Left renal pelvis (tissue), 4 donors: ENCODE measurements around the gene MAP3K6. TPM values are rescaled to one million over a fixed set of nuclear protein-coding genes. Genes with fewer than 3 reads are reported as not detected.

ENCODE experiments used
- DNase-seq, 4 donors: peaks; one replicate each; pipeline ENCODE4 v3.0.0-alpha.2; 2013; ENCODE audit warnings: low read depth in 4 of 4, low spot score in 3 of 4
- polyA plus RNA-seq, 4 donors: library from polyadenylated mRNA; unstranded; fragments of 120-200 nt; gene quantifications; one replicate each; pipeline ENCODE4 v1.2.1, GENCODE V29; 2013; ENCODE audit not compliant: insufficient read length in 4 of 4

MAP3K6 gene
- polyA plus RNA-seq, 4 donors: 9.0 to 15.1 (median 9.5) TPM

- DNase-seq: peak in 1 of 4 donors; percentile 51
These were observed 59.6 kb downstream of the MAP3K6 start for GRCh38 chr1:27306892-27307761.

GRCh38 chr1:27306071-27306470, 60.7 kb downstream of the MAP3K6 start:
- no peak for DNase-seq

Other genes starting within 250 kb of the MAP3K6 start
- gene SLC9A1, start 211.8 kb downstream of the MAP3K6 start, polyA plus RNA-seq: 10 to 100 TPM; 25.2 to 28.9 (median 26.5) TPM
- 10 to 100 TPM; 38.4 to 51.5 (median 41.9) TPM for gene WDTC1, start 132.3 kb downstream of the MAP3K6 start, polyA plus RNA-seq
- gene TMEM222, start 44.8 kb downstream of the MAP3K6 start, polyA plus RNA-seq: 10 to 100 TPM; 29.8 to 44.2 (median 35.2) TPM
- 10 to 100 TPM in 2 of 4 donors, 1 to 10 TPM in 2; 1.6 to 17.2 (median 8.7) TPM for gene SYTL1, start 24.9 kb downstream of the MAP3K6 start, polyA plus RNA-seq
- gene FCN3, start 7.9 kb upstream of the MAP3K6 start, polyA plus RNA-seq: 1 to 10 TPM in 2 of 4 donors, under 1 TPM in 2; 0.85 to 1.7 (median 1.1) TPM
- gene CD164L2, start 16.4 kb upstream of the MAP3K6 start, polyA plus RNA-seq: under 1 TPM in 3 of 4 donors, not detected in 1; 0.20 to 0.26 (median 0.20) TPM
- 1 to 10 TPM in 2 of 4 donors, under 1 TPM in 2; 0.60 to 1.8 (median 0.99) TPM for gene GPR3, start 25.7 kb upstream of the MAP3K6 start, polyA plus RNA-seq
- 100 to 1,000 TPM; 106 to 159 (median 139) TPM for gene WASF2, start 123.2 kb upstream of the MAP3K6 start, polyA plus RNA-seq
- 10 to 100 TPM; 35.9 to 63.8 (median 52.3) TPM for gene AHDC1, start 237.2 kb upstream of the MAP3K6 start, polyA plus RNA-seq